PC-3 (cell line): ENCODE measurements around the gene PLAAT4. TPM values are rescaled to one million over a fixed set of nuclear protein-coding genes. Genes with fewer than 3 reads are reported as not detected.

Experiments
- ATAC-seq: fragments of 200-7000 bp; cut with Tn5 transposase; 2 replicates; pipeline ENCODE4 v1.9.1; 2020; ENCODE audit warnings: mild to moderate bottlenecking, moderate library complexity
- BruUV-seq: library from RNA; stranded (reverse); fragments of 400-500 nt; replicated peaks from 2 replicates; lab custom pipeline; 2021; lab: Mats Ljungman, UMichigan
- CTCF ChIA-PET: fragments of 300-600 bp; sonication (Branson Sonifier 250); formaldehyde crosslinking; loops from one replicate; lab custom pipeline; 2022; ENCODE audit warnings: antibody characterized with exemption; lab: Charles Lee
- POLR2A ChIA-PET: fragments of 300-600 bp; sonication (Branson Sonifier 250); formaldehyde crosslinking; loops from one replicate; lab custom pipeline; 2022; ENCODE audit warnings: antibody characterized with exemption; ENCODE audit not compliant: unreplicated experiment; lab: Charles Lee
- DNase-seq: peaks from one replicate; pipeline ENCODE4 v3.0.0-alpha.2; 2015
- H2AFZ ChIP-seq: fragments of 300-600 bp; sonication (generic); 2 replicates; pipeline ENCODE4 v1.6.0; 2016; ENCODE audit warnings: antibody characterized with exemption, low read length
- H3F3A ChIP-seq: fragments of 300-600 bp; sonication (generic); one replicate; pipeline ENCODE4 v1.6.0; 2017; ENCODE audit warnings: antibody characterized with exemption, low read length, control low read depth, mild to moderate bottlenecking; ENCODE audit not compliant: unreplicated experiment
- H3K27ac ChIP-seq: fragments of 300-600 bp; sonication (generic); 2 replicates; pipeline ENCODE4 v1.5.1; 2016; ENCODE audit warnings: mild to moderate bottlenecking, low read length
- H3K27me3 ChIP-seq: fragments of 300-600 bp; sonication (generic); 2 replicates; pipeline ENCODE4 v1.6.1; 2016; ENCODE audit warnings: low read length, mixed read lengths
- H3K36me3 ChIP-seq: fragments of 300-600 bp; sonication (generic); 2 replicates; pipeline ENCODE4 v1.6.1; 2016; ENCODE audit warnings: low read depth, mixed run types, low read length, mixed read lengths
- H3K4me1 ChIP-seq: fragments of 300-600 bp; sonication (generic); 2 replicates; pipeline ENCODE4 v1.5.1; 2016; ENCODE audit warnings: low read length; ENCODE audit not compliant: insufficient read depth
- H3K4me2 ChIP-seq: fragments of 300-600 bp; sonication (generic); 2 replicates; pipeline ENCODE4 v1.6.0; 2016; ENCODE audit warnings: low read length
- H3K4me3 ChIP-seq: fragments of 300-600 bp; sonication (generic); 2 replicates; pipeline ENCODE4 v1.5.1; 2016; ENCODE audit warnings: mild to moderate bottlenecking, low read length, mixed read lengths
- H3K79me2 ChIP-seq: fragments of 300-600 bp; sonication (generic); 2 replicates; pipeline ENCODE4 v1.6.1; 2017; ENCODE audit warnings: low read length, mixed read lengths
- H3K9ac ChIP-seq: fragments of 300-600 bp; sonication (generic); 2 replicates; pipeline ENCODE4 v1.6.0; 2016; ENCODE audit warnings: mild to moderate bottlenecking, low read length
- H3K9me2 ChIP-seq: fragments of 300-600 bp; sonication (generic); replicated peaks from 2 replicates; pipeline ENCODE4 v1.6.1; 2016; ENCODE audit warnings: mixed run types, low read length, mixed read lengths
- H3K9me3 ChIP-seq: fragments of 300-600 bp; sonication (generic); 2 replicates; pipeline ENCODE4 v1.6.1; 2016; ENCODE audit warnings: low read length, mixed read lengths
- H4K20me1 ChIP-seq: fragments of 300-600 bp; sonication (generic); 2 replicates; pipeline ENCODE4 v1.6.1; 2016; ENCODE audit warnings: low read length, mixed read lengths
- EZH2 ChIP-seq: fragments of 300-600 bp; sonication (generic); IDR thresholded peaks from one replicate; pipeline ENCODE4 v1.6.1; 2017; ENCODE audit warnings: antibody characterized with exemption, mild to moderate bottlenecking, low read length; ENCODE audit not compliant: unreplicated experiment
- EZH2phosphoT487 ChIP-seq: fragments of 300-600 bp; sonication (generic); IDR thresholded peaks from 2 replicates; pipeline ENCODE4 v1.6.1; 2018; ENCODE audit warnings: mild to moderate bottlenecking, antibody characterized with exemption, low read length, borderline replicate concordance
- intact Hi-C: fragments of 100-400 bp; cut with micrococcal nuclease; formaldehyde crosslinking; loops from 2 replicates; pipeline ENCODE4 v1.9.0; 2023
- total RNA-seq: library from RNA; depleted of rRNA; stranded (reverse); fragments of >200 nt; gene quantifications from 2 replicates; pipeline ENCODE4 v1.2.3, GENCODE V29; 2014
- TF ChIP-seq, protein P1 (sequence below): fragments of 300-600 bp; sonication (generic); conservative IDR thresholded peaks from 2 replicates; pipeline ENCODE4 v1.5.1; 2017; ENCODE audit warnings: antibody characterized with exemption, low read depth, mild to moderate bottlenecking, low read length

Gene PLAAT4
- total RNA-seq, 1 experiment from 2014 or later = 5.4 TPM

DNA sequence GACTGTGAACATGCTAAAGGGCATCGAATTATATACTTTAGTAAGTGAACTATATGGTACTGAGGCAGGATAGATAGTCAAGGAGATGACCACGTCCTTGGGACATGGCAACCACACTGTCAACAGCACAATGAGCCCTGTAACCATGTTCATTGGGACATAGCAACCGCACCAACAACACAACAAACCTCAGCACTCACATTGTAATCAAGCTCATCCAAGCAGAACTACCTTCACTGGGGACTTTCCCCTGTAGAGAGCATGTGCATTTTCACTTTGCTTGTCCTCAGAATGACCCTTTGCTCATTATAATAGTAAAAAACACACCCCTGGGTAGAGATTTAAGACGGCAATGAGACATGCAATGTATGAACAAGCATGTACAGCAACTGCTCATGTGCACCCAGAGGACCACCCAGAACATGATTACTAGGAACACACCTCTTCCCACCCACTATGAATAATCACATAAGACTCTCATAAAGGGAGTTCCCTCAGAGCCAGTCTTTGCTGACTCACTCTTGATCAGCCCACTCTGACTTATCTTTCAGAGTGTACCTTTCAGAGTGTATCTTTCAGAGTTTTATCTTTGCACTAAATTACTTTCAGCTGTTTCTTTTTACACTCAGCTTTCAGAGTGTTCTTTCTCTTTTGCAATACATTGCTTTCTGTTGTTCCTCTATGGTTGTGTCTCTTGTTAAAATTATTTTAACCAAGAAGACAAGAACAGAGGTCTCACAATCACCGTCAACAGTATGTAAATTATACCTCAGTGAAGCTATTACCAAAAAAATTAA is 30.6 kb downstream of the PLAAT4 start:
- no TSS peak for BruUV-seq
- Histone ChIP-seq H3K4me2 (peak overlapping the region; percentile 83), H3K4me3 (peak overlapping the region; percentile 41), H3K9ac (peak overlapping the region; percentile 63), H4K20me1 (no peaks in the 10 kb centered on the region), H3K27ac (peak overlapping the region; percentile 93), H3F3A (peaks cover 3% of the 10 kb centered on the region), H3K27me3 (no peaks in the 10 kb centered on the region), H3K9me2 (no peaks in the 10 kb centered on the region), H2AFZ (peak overlapping the region; percentile 34), H3K79me2 (no peaks in the 10 kb centered on the region), H3K9me3 (no peaks in the 10 kb centered on the region), H3K36me3 (no peaks in the 10 kb centered on the region), H3K4me1 (peaks cover 39% of the 10 kb centered on the region)
- TF ChIP-seq EZH2 = no peak
- TF ChIP-seq EZH2phosphoT487 = no peak
- TF ChIP-seq, protein P1, sequence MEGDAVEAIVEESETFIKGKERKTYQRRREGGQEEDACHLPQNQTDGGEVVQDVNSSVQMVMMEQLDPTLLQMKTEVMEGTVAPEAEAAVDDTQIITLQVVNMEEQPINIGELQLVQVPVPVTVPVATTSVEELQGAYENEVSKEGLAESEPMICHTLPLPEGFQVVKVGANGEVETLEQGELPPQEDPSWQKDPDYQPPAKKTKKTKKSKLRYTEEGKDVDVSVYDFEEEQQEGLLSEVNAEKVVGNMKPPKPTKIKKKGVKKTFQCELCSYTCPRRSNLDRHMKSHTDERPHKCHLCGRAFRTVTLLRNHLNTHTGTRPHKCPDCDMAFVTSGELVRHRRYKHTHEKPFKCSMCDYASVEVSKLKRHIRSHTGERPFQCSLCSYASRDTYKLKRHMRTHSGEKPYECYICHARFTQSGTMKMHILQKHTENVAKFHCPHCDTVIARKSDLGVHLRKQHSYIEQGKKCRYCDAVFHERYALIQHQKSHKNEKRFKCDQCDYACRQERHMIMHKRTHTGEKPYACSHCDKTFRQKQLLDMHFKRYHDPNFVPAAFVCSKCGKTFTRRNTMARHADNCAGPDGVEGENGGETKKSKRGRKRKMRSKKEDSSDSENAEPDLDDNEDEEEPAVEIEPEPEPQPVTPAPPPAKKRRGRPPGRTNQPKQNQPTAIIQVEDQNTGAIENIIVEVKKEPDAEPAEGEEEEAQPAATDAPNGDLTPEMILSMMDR = no peak
- CTCF ChIA-PET = interaction anchor here (0.5 kb wide), 1 partner anchor 1212 kb away, joined by 4 read pairs; no protein-coding TSS in a partner anchor
- ATAC-seq (peak; percentile 85), DNase-seq (peak; percentile 97)
- intact Hi-C loops = loop anchor here (2.0 to 5.0 kb wide), 2 partner anchors 45 to 88 kb away; partner anchors contain the start of gene PLAAT3
- POLR2A ChIA-PET = interaction anchor here (0.5 to 0.6 kb wide), 2 partner anchors 57 to 687 kb away, joined by 3 read pairs; no protein-coding TSS in a partner anchor

DNA sequence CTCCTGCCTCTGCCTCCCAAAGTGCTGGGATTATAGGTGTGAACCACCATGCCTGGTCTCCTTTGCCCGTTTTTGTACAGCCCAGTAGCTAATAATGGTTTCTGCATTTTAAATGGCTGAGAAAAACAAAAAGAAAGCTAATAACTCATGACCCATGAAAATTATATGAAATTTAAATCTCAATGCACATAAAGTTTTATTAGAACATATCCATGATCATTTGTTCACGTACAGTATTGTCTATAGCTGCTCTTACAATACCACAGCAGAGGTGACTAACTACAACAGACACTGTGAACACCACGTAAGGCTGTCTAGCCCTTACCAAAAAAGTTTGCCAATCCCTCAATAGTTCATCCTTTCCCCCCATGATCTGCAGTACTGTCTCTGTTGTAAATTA is 33.0 kb downstream of the PLAAT4 start:
- intact Hi-C loops = loop anchor here (5.0 kb wide), 1 partner anchor 43 kb away; the partner anchor contains the start of gene PLAAT3
- no TSS peak for BruUV-seq
- H3K79me2 ChIP-seq = no peaks in the 10 kb centered on the region
- no peak overlapping the region for H2AFZ ChIP-seq
- no peaks in the 10 kb centered on the region for H4K20me1 ChIP-seq
- H3K4me3 ChIP-seq = no peak overlapping the region
- H3K27me3 ChIP-seq = no peaks in the 10 kb centered on the region
- no peaks in the 10 kb centered on the region; the same call in 1 of the 2 replicates for H3K36me3 ChIP-seq
- H3K9me3 ChIP-seq = no peaks in the 10 kb centered on the region
- H3K4me2 ChIP-seq = no peak overlapping the region
- ChIA-PET POLR2A (no interaction called here), CTCF (no interaction called here)
- TF ChIP-seq, protein P1 = no peak
- TF ChIP-seq EZH2 (no peak), EZH2phosphoT487 (no peak)
- no peak overlapping the region for H3K9ac ChIP-seq
- peaks cover 32% of the 10 kb centered on the region for H3K4me1 ChIP-seq
- H3K9me2 ChIP-seq = no peaks in the 10 kb centered on the region
- H3F3A ChIP-seq = peaks cover 3% of the 10 kb centered on the region
- no peak for ATAC-seq
- DNase-seq = no peak
- H3K27ac ChIP-seq = no peak overlapping the region
